NCI-H345 (cell line): ENCODE data around the gene ADTRP.
"Not testable (repeated sequence)": the region's sequence is repeated elsewhere in the genome, so short reads cannot be mapped to it uniquely, and the experiment has no call there.

Source experiments
- DNase-seq: peaks from one replicate; lab custom pipeline; 2025; lab: John Stamatoyannopoulos, UW

ADTRP gene

DNA sequence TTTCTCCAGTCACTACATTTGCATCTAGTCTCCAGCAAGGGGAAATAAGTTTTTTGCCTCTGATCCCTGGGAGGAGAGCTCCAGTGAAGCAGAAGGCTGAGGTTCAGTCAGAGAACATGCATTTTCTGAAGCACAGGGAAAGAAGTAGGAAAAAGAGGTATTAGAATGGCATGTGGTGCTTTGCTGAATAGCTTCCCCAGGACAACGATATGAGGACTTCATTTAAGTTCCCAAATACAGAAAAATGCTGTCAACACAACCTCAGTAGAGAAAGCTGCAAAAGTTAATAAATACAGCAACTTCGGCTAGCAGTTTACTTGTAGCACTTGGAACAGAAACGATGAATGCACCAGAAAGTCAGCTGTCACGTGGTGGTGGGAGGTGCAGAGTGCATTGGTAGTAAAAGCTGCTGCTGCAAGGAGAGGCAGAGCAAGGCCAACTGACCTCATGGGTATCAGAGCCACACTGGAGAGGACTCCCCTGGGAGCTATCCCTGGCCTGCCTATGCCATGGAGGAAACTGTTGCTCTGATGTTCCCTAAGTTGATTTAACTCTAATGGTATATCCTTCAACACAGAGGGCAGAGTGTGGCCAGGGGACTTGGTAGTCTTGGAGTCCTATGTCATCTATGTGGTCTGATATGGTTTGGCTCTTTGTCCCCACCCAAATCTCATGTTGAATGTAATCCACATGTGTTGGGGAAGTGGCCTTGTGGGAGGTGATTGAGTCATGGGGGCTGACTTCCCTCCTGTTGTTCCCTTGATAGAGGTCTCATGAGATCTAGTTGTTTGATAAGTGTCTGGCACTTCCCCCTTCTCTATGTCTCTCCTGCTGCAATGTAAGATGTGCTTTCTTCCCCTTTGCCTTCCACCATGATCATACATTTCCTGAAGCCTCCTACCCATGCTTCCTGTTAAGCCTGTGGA, 85.9 kb downstream of the ADTRP start:
- DNase-seq: no peak

DNA sequence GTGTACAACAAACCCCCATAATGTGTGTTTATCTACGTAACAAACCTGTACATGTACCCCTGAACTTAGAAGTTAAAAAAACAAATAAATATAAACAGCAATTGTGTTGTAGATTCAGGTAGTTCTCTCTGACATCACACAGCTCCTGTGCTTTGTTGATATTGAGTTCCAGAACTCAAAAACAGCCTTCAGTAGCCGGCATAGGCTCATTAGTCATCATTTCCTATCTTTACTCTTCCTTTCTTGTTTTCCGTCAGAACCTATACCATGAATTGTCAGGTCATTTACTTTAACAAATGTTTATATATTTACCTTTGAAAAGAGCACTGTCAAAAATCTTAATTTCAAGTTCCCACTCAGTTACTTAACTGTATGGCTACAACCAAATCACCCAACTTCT, 88.8 kb downstream of the ADTRP start:
- no peak for DNase-seq

DNA sequence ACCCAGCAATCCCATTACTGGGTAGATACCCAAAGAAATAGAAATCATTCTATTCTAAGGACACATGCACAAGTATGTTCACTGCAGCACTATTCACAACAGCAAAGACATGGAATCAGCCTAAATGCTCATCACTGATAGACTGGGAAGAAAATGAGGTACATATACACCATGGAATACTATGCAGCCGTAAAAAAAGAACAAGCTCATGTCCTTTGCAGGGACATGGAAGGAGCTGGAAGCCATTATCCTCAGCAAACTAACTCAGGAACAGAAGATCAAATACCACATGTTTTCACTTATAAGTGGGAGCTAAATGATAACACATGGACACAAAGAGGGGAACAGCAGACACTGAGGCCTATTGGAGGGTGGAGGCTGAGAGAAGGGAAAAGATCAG, 89.2 kb downstream of the ADTRP start:
- DNase-seq: not testable (repeated sequence)

DNA sequence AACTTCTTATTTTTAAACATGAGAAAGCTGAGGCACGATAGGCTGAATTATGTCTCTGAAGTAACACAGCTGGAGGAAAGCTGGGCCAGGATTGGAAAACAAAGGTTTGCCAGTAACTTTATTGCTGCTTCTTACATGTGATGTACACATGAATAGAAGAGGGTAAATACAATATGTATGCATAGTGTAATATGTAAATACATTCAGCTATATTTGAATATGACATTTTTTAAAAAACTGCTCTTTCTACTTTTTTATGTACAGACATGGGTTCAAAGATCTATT, 90.2 kb downstream of the ADTRP start:
- no peak for DNase-seq

DNA sequence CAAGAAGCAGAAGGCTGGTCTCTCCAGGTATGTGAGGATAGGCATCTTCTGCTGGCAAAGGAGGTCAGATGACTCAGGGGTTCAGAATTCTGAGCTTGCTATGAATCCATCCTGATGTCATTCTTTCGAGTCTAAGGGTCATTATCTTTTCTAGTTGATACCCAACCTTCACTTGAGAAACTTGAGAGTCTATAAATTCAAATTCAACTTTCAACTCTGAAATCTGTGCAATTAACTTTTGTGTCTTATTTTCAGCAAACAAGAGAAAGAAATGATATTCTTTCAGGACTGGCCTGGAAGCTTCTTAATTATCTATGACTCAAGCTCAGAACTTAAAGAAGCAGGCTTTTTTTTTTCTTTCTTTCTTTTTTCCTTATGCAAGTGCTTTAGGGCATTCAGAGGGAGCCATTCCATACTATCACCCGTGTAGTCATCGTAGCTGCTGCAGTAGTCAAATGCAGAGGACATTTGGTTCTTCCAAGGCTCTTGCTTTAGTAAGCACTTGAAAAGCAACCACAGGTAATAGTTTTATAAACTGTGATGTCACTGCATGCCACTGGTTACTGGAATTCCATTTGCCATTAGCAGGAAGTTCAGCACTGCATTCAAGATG, 93.0 kb downstream of the ADTRP start:
- no peak for DNase-seq

DNA sequence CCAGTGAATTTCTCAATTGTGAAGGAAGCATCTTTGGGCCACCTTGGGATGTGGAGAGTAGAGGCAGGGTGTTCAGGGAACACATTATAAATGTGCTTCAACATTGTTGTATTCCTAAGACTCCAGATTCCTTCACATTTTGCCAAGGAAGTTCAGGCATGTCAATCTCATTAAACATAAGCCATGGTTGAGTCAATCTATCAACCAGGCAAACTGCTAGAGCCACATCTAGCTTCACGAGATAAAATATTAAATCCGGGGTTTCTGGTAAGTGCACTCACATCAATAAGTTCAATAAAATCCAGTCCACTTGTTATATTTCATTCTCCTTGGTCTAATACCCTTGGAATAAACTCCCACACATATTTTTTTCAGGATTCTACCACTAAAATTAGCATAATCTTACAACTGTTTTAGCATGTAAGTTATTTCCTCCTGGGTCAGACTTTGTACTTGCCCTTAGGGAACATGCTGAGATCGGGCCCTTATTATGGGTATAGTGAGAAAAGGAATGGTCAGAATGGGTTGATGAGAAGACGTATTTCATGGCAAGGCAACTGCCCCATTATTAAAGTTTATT, 93.6 kb downstream of the ADTRP start:
- no peak for DNase-seq

DNA sequence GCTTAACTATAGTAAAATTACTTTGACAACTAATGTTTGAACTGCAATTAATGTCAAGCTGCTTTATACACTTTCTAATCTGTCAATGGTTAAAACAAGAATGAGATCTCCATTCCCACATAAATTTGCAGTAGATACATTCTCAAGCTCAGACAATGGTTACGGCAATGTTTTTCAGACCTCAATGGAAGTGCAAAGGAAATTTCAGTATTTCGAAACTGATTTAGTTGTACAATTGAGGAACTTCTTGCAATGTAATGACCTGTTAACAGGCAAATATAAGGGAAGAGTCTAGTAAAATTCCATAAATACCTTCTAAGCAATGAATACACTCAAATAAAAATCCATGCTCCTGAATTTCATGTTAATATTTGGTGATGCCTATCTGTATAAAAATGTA, 94.7 kb downstream of the ADTRP start:
- no peak for DNase-seq

DNA sequence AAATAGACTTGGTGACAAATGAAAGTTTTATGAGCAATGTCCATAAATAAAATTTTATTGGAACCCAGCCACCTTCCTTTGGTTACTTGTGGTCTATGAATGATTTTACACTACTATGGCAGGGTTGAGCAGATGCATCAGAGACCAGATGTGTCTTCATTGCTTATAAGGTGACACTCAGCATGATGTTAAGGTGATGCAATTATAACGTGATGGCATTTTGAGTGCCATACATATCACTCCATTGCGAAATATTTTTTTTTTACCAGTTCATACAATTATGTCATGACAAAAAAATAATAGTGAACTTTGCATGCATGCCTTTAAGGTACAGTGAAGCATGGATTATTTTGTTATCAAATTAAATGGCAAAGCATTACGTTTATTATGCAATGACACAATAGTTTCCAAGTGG, 96.0 kb downstream of the ADTRP start:
- DNase-seq: no peak

DNA sequence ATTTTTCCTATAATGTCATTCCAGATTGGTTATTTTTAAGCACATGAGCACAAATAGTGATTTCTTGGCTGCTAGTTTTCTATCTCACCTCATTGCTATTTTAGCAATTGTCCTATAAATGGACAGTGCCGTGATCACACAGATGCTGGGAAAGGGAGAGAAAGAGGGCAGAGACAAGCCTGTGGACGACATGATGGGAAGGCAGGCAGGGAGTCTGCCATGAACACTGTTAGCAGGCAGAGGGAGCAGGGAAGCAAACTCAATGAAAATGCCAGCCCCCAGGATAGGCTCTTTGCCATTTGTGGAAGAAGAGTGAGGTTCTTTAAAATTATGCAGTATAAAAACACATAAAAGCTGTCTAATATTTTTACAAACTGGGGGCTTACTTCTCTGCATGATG, 96.8 kb downstream of the ADTRP start:
- no peak for DNase-seq

DNA sequence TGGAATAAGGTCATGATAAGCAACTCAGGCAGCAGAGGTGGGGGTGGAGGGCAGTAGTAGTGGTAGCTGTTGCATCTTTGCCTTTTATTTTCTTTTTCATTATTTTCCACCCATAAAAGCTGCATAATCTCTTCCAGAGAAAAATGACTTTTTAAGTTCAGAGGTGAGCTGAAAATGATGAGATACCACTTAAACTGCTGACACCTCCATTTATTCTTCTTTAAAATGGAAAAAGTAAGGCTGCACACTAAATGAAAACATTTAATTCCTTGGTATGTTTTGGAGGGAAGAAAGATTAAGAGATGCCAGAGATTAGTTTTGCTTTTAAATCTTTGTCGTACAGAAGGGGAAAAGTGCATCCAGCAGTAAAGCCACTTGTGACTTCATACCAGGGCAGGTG, 97.2 kb downstream of the ADTRP start:
- no peak for DNase-seq

DNA sequence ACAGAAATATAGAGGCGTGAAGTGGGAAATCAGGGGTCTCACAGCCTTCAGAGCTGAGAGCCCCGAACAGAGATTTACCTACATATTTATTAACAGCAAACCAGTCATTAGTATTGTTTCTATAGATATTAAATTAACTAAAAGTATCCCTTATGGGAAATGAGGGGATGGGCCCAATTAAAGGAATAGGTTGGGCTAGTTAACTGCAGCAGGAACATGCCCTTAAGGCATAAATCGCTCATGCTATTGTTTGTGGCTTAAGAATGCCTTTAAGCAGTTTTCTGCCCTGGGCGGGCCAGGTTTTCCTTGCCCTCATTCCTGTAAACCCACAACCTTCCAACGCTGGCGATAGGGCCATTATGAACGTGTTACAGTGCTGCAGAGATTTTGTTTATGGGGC, 98.1 kb downstream of the ADTRP start:
- not testable (repeated sequence) for DNase-seq

DNA sequence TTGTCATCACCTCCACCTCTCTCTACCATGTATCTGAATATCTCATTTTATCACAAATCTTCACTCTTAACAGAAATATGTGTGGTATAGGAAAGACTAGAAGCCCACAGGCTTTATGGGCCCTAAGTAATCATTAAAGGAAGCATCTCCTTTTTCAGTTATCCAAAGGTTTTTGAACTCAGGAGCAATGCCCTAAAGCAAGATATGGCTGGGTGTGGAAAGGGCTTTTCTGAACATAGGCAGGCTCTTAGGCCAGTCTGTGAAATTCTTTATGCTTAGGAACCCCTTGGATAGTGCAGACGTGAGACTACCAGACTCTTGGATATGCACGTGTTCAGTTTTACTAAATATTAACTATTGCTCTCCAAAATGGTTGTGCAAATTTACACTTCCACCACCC, 99.5 kb downstream of the ADTRP start:
- no peak for DNase-seq

DNA sequence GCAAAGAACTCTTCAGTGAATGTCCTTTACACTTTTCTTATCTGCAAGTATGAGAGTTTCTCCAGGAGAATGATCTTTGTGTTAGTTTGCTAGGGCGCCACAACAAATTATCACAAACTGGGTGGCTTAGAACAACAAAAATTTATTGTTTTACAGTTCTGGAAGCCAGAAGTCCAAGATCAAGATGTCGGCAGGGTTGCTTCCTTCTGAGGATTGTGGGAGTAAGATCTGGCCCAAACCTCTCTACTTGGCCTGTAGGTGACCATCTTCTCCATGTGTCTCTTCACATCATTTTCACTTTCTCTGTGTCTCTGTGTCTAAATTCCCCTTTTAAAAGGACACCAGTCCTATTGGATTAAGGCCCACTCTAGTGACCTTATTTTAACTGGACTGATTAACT, 103.0 kb downstream of the ADTRP start:
- no peak for DNase-seq

DNA sequence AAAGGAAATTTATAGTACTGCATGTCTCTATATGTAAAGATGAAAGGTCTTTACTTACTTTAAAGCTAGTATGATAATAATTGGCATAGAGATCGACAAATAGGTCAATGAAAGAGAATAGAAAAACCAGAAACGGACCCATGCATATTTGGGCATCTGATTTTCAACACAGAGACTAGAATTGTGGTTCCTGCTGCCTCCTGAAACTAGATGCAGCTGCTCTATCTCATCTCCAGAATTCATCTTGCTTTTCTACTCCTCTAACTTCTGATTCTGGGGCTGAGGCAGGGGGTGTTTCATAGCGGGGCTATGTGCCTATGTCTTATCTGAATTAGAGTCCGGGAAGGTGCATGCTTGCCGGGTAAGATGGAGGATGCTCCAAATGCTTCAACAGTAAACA, 105.9 kb downstream of the ADTRP start:
- no peak for DNase-seq

DNA sequence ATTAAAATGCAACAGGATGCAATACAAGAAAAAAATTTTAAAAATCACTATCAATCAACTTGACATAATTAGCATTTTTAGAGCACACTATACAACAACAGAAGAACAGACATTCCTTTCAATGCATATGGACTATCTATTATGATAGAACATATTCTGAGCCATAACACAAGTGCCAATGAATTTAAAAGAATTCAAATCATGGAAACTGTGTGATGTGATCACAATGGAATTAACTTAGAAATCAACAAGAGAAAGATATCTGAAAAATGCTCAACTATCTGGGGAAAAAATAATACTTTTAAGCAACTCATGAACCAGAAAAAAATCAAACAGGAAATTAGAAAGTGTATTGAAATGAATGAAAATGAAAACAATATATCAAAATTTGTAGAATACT, 106.3 kb downstream of the ADTRP start:
- DNase-seq: no peak

DNA sequence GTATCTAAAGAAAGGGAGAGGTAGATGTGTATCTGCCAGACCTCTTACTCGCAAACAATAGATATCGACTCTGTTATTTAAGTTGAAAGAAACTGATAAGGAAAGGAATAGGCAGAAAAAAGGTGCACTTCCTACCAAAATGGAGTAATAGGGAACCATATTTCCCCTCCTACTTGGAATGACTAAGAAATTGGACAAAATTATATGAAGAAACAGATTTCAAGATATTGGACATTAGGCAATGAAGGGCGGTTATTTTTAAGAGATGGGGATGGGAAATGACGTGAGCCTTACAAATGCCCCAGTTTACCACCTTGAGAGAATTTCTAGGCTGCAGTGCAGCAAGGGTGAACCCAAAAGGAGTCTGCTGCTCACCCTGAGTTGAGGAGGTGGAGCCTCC, 108.9 kb downstream of the ADTRP start:
- no peak for DNase-seq

DNA sequence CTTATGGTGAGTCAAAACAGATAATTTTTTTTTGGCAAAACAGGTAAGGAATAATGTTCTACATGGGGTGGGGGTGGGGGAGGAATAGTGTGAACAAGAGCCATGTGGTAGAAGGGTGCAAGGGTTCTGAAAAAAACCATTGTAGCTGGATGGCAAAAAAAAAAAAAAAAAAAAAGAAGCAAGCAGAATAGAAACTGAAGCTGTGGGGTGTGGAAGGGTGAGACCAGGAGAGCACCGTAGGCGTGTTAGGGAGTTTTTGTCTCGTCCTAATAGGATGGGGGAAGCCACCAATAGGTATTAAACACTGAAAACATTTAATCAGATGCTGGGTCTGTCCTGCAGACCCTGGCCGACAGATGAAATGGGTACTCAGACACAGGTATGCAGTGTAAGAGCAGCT, 110.1 kb downstream of the ADTRP start:
- DNase-seq: no peak

DNA sequence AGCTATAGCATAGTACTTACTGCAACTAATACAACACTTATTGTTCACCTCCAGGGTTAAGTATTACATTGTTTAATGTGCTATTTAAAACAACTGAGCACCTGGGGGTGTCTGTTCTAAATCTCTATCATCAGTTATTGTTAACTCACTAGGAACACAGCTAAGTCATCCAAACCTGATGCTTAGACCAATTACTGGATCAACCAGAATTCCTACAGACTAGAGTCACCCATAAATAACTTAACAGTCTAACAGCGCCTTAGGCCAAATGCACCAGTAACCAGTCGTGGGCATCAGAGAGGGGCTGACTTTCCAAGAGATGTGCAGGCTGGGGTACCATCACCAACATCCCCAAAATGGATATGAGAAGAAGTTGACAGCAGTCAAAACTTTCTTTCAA, 110.7 kb downstream of the ADTRP start:
- DNase-seq: no peak

DNA sequence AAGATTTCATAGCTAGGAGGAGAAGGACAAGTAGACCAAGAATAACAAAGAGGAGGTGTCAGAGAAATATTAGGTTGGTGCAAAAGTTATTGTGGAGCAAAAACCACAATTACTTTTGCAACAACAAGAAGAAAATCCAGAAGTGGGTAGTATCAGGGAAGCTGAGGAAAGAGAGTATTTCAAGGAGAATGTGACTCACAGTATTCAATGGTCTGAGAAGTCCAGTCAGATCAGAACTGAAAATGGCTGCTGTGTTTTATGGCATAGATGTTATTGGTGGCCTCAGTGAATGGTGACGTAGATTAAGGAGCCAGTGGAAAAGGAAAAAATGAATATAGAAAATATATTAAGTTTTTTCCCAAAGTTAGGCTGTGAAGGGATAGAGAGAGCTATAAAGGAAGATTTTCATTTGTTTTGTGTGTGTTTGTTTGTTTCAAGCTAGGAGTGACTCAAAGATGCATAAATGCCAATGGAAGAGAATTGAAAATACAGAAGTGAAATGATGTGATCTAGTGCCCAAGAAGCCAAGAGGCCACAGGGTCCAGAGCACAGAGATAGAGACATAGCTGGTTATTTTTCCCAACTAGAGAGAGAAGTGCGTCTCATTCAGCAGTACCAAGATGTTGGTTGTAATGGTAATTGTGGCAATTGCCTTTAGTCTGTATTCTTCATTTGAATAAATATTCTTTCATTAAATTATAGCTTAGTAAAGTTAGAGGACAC, 112.8 kb downstream of the ADTRP start:
- no peak for DNase-seq
